RCC 7860 (cell line): Measurements from ENCODE around the gene BSND.

Experiments used
- DNase-seq: peaks from one replicate; pipeline ENCODE4 v3.0.0-alpha.2; 2015; ENCODE audit warnings: low spot score
- FAIRE-seq: peaks from 2 replicates; lab custom pipeline; 2012; peaks lifted over from hg19 to GRCh38; lab: Jason Lieb, UNC

Gene BSND

DNA sequence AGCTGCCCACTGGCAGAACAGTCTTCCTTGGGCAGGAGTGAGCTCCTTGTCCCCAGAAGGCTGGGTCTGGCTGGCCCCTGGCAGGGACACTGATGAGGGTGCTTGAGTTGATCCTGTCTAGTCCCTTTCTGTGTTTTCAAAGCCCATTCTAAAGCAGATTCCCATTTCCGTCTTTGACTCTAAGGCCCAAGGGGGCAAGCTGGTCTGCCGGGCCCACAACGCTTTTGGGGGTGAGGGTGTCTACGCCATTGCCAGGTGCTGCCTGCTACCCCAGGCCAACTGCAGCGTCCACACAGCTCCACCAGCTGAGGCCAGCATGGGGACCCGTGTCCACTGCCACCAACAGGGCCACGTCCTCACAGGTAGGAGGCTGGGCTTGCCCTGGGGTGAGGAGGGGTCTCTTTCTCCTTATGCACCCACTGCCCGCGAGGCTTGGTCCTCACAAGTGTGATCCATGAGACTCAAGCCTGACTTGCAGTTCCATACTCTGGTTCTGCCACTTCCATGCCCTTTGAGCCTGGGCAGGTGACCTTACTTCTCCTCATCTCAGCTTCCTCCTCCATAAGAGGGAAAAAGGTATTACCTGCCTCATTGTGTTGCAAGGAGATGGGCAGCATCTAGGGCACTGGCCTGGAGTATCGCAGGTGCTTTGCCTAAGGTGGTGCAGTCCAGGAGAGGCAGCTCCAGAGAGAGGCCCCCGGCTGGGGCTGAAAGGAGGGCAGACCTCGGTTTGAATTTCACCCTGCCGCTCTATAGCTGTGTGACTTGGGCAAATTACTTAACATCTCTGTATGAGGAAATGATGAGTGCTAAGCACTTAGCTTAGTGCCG lies 60.8 kb downstream of the BSND start:
- no peak for DNase-seq
- no peak for FAIRE-seq

DNA sequence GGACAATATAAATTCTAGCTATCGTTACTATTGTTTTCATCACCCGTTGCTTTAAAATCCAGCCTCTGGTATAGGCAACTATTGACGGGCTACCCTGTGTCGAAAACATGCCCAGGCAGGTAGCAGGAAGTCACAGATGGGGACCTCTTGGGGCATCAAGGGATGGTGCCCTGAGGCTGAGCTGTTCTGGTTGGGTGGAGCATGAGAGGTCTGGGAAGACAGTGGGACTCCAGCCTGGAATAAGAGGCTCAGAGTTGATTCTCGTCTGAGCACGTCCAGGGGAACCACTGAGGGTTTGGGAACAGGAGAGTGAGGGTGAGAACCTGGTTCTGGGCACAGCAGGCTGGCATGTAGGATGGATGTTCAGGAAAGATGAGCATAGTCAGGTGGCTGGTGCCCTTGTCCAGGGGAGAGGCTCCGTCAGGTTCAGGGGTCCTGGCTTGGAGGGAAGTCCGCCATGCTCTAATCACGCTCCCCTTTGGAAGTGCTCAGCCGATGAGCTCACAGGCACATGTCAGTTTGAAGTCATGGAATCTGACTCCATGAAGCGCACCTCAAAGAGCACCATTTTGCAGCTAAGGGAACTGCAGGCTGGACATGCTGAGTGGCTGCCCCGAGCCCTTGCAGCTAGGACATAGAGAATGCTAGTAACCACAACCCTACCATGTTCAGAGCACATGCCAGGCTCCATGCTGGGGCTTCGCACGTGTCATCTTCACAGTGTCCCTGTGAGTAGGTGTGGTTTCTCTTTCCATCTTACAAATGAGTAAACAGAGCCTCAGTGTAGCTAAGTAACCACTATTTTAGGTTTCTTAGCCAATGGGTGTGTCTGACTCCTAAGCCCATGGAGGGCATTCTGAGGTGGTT lies 61.6 kb downstream of the BSND start:
- FAIRE-seq (no peak), DNase-seq (no peak)

DNA sequence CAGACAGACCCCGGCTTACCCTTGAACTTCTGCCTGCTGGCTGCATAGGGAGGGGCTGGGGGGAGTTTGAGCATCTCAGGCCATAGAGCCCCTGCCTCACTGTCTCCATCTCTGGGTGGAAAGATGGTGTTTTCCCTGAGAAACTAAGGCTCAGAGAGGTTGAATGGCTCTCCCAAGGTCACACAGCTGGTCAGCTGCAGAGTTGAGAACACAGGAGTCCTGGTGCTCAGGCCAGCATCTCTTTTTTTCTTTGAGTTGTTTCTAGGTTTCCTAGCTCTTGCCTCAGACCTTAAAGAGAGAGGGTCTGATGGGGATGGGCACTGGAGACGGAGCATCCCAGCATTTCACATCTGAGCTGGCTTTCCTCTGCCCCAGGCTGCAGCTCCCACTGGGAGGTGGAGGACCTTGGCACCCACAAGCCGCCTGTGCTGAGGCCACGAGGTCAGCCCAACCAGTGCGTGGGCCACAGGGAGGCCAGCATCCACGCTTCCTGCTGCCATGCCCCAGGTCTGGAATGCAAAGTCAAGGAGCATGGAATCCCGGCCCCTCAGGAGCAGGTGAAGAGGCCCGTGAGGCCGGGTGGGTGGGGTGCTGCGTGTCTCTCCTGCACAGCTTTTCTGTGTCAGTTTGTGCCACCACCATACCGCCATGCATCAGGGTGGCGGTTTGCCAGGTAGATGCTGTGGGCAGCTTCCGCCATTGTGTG lies 62.4 kb downstream of the BSND start:
- no peak for FAIRE-seq
- DNase-seq, result no peak
